ENCODE data around the gene KCNA5. TPM values are rescaled to one million over a fixed set of nuclear protein-coding genes. Genes with fewer than 3 reads are reported as not detected.

Gene KCNA5
- total and polyA plus RNA-seq, 2 of the 4 experiments (the other 2 are of a cell fraction), result not detected

GRCh38 chr12:5044420-5045295, 979 bp downstream of the KCNA5 start:
- Histone ChIP-seq H3K4me3 (ENCODE audit: insufficient read depth, low read depth, low read length) (no peak overlapping the region), H3K4me2 (ENCODE audit: low read depth, low read length) (no peak overlapping the region), H3K27ac (ENCODE audit: insufficient read depth, low read length) (no peak overlapping the region), H3K4ac (ENCODE audit: low read depth, low read length) (no peak overlapping the region), H3K23ac (ENCODE audit: low read depth, low read length) (no peak overlapping the region), H3K27me3 (ENCODE audit: control insufficient read depth, insufficient read depth, low read length) (peaks cover 72% of the 10 kb centered on the region), H4K91ac (ENCODE audit: insufficient read depth, low read depth, low read length) (no peak overlapping the region), H2AFZ (replicated peaks; ENCODE audit: low read length, poor library complexity) (no peak overlapping the region), H3K9me1 (ENCODE audit: insufficient read depth, low read length) (no peaks in the 10 kb centered on the region), H2BK5ac (ENCODE audit: low read depth, low read length, poor library complexity, severe bottlenecking) (no peak overlapping the region), H3K9ac (ENCODE audit: low read depth, low read length) (no peak overlapping the region), H4K5ac (ENCODE audit: low read depth, low read length) (no peak overlapping the region), H3K18ac (ENCODE audit: low read depth, low read length) (no peak overlapping the region), H3K14ac (replicated peaks; ENCODE audit: low read depth, low read length) (no peak overlapping the region), H3K56ac (ENCODE audit: extremely low read depth, insufficient read depth, low read length) (no peak overlapping the region), H3K9me3 (ENCODE audit: control insufficient read depth, insufficient read depth, low read length) (no peaks in the 10 kb centered on the region), H3K79me1 (ENCODE audit: low read depth in 1 of 2, low read length in 2 of 2) (no peaks in the 10 kb centered on the region), H2AK9ac (replicated peaks; ENCODE audit: low read depth, low read length, poor library complexity) (no peak overlapping the region), H4K8ac (ENCODE audit: low read depth in 2 of 2, low read length in 2 of 2) (no peak overlapping the region), H3K36me3 (ENCODE audit: control insufficient read depth, insufficient read depth, low read length) (no peaks in the 10 kb centered on the region), H2BK120ac (ENCODE audit: low read depth, low read length) (no peak overlapping the region), H3K4me1 (ENCODE audit: control insufficient read depth, insufficient read depth, low read length) (no peaks in the 10 kb centered on the region), H2BK15ac (ENCODE audit: low read depth, low read length) (no peak overlapping the region), H2BK20ac (ENCODE audit: low read depth, low read length) (no peak overlapping the region), H4K20me1 (ENCODE audit: insufficient read depth, low read length) (no peaks in the 10 kb centered on the region), H2AK5ac (ENCODE audit: low read depth, low read length) (no peak overlapping the region)
- 52% methylated on average over 18 of the region's 71 CpGs; no CpG with 5 or more reads in 1 of the 2 experiments for WGBS, 2 experiments (ENCODE audit: extremely low coverage in 2 of 2, insufficient read length in 1 of 2)
- ChIA-PET CTCF (no interaction called here), POLR2A (ENCODE audit: unreplicated experiment) (no interaction called here)
- DNase-seq, result no peak
- no TSS peak for BruUV-seq (replicated peaks)
- intact Hi-C loops (cut with micrococcal nuclease), result no loop called here
- dilution Hi-C loops (cut with HindIII; ENCODE audit: low sequenced_read_pairs, unreplicated experiment), result no loop called here
- in situ Hi-C loops (cut with MboI; ENCODE audit: low sequenced_read_pairs), result no loop called here
- ATAC-seq (ENCODE audit: low read depth), result no peak
- TF ChIP-seq CEBPB (IDR thresholded peaks at IDR 0.05; ENCODE audit: low read depth, low read length), result no peak
- no peak for TF ChIP-seq CHD1 (IDR thresholded peaks at IDR 0.05; ENCODE audit: low read depth, low read length)
- TF ChIP-seq RFX5 (IDR thresholded peaks at IDR 0.05; ENCODE audit: low read depth, low read length), result no peak
- TF ChIP-seq NFE2L2 (IDR thresholded peaks at IDR 0.05; ENCODE audit: low read depth, low read length), result no peak
- TF ChIP-seq SMC3 (IDR thresholded peaks at IDR 0.05; ENCODE audit: low read depth, low read length), result no peak
- TF ChIP-seq RCOR1 (IDR thresholded peaks at IDR 0.05; ENCODE audit: insufficient replicate concordance, low read length), result no peak
- TF ChIP-seq POLR2A (IDR thresholded peaks at IDR 0.05; ENCODE audit: low read depth, low read length), result no peak
- TF ChIP-seq MAFK (IDR thresholded peaks at IDR 0.05; ENCODE audit: low read depth, low read length), result no peak
- no peak for TF ChIP-seq BHLHE40 (IDR thresholded peaks at IDR 0.05; ENCODE audit: low read depth, low read length)
- no peak for TF ChIP-seq USF2 (IDR thresholded peaks at IDR 0.05; ENCODE audit: low read depth, low read length)
- no peak for TF ChIP-seq RAD21 (IDR thresholded peaks at IDR 0.05; ENCODE audit: low read length)
- no peak for TF ChIP-seq CTCF (conservative IDR thresholded peaks at IDR 0.05; ENCODE audit: low read depth, low read length)
- no peak for TF ChIP-seq MAZ (IDR thresholded peaks at IDR 0.05; ENCODE audit: borderline replicate concordance, low read depth, low read length)
- TF ChIP-seq ELK1 (IDR thresholded peaks at IDR 0.05; ENCODE audit: borderline replicate concordance, low read depth, low read length), result no peak
- TF ChIP-seq FOS (IDR thresholded peaks at IDR 0.05; ENCODE audit: low read depth, low read length), result no peak
